Epithelial cell of prostate (primary cell): Measurements from ENCODE around the gene OR8H1.

Source experiments
- DNase-seq: peaks from one replicate; pipeline ENCODE4 v3.0.0-alpha.2; 2011; ENCODE audit warnings: low read depth, low spot score
- H3K27ac ChIP-seq: fragments of 450-650 bp; 2 replicates; pipeline ENCODE4 v1.5.1; 2017; ENCODE audit warnings: mild to moderate bottlenecking

OR8H1 gene

GRCh38 chr11:56292154-56292553 lies at the start of gene OR8H1:
TSS of gene OR8H1 (minus strand) at chr11:56292254. CDS start at chr11:56291062, 1,192 bp downstream.
- no peak for DNase-seq
- no peak within 1 kb of the TSS for H3K27ac ChIP-seq

GRCh38 chr11:56340289-56340688 lies 48.2 kb upstream of the OR8H1 start:
- H3K27ac ChIP-seq: no peak overlapping the region
- DNase-seq: no peak

GRCh38 chr11:56333156-56333555 lies 41.1 kb upstream of the OR8H1 start:
- DNase-seq: no peak
- no peak overlapping the region for H3K27ac ChIP-seq

- no peak overlapping the region for H3K27ac ChIP-seq
- no peak for DNase-seq
Observed at GRCh38 chr11:56331861-56332491, 39.9 kb upstream of the OR8H1 start.

- no peak for DNase-seq
Observed at GRCh38 chr11:56314844-56315243, 22.8 kb upstream of the OR8H1 start, which contains the start of gene OR8K3. TSS of gene OR8K3 (plus strand) at chr11:56315144. CDS start at chr11:56318307, 3,163 bp downstream.

GRCh38 chr11:56307836-56308235 lies 15.8 kb upstream of the OR8H1 start:
- no peak overlapping the region for H3K27ac ChIP-seq
- no peak for DNase-seq

More at GRCh38 chr11:56314844-56315243, 22.8 kb upstream of the OR8H1 start, which contains the start of gene OR8K3:
- H3K27ac ChIP-seq: no peak within 1 kb of the TSS

GRCh38 chr11:56296898-56297297 lies 4.8 kb upstream of the OR8H1 start:
- H3K27ac ChIP-seq: no peak overlapping the region
- no peak for DNase-seq

GRCh38 chr11:56273854-56274253 lies 18.2 kb downstream of the OR8H1 start, which contains the start of gene OR5T1:
TSS of gene OR5T1 (plus strand) at chr11:56274154. CDS start at chr11:56275639, 1,485 bp downstream.
- no peak within 1 kb of the TSS for H3K27ac ChIP-seq
- no peak for DNase-seq

- DNase-seq: no peak
- H3K27ac ChIP-seq: no peak overlapping the region
Observed at GRCh38 chr11:56271092-56271491, 21.0 kb downstream of the OR8H1 start.

GRCh38 chr11:56251954-56252353 lies 40.1 kb downstream of the OR8H1 start, which contains the start of gene OR5T3:
TSS of gene OR5T3 (plus strand) at chr11:56252254. CDS start at chr11:56252254, 0 bp downstream.
- no peak for DNase-seq

More at GRCh38 chr11:56251954-56252353, 40.1 kb downstream of the OR8H1 start, which contains the start of gene OR5T3:
- H3K27ac ChIP-seq: no peak within 1 kb of the TSS
